T-helper 22 cell (primary cell): Measurements from ENCODE around the gene PXDN.
"Not testable (repeated sequence)": the region's sequence is repeated elsewhere in the genome, so short reads cannot be mapped to it uniquely, and the experiment has no call there.

ENCODE experiments used
- DNase-seq: peaks from one replicate; pipeline ENCODE4 v3.0.0-alpha.2; 2020; ENCODE audit warnings: low read depth

The PXDN gene

GRCh38 chr2:1774929-1775328 lies 30.6 kb upstream of the PXDN start:
- DNase-seq: no peak

- no peak for DNase-seq
Observed at GRCh38 chr2:1773883-1774282, 29.6 kb upstream of the PXDN start.

GRCh38 chr2:1772471-1773267 lies 28.4 kb upstream of the PXDN start:
- DNase-seq: no peak

GRCh38 chr2:1771626-1772280 lies 27.4 kb upstream of the PXDN start:
- no peak for DNase-seq

GRCh38 chr2:1770566-1771380 lies 26.5 kb upstream of the PXDN start:
- no peak for DNase-seq

GRCh38 chr2:1769703-1770422 lies 25.5 kb upstream of the PXDN start:
- no peak for DNase-seq

- no peak for DNase-seq
Observed at GRCh38 chr2:1767939-1768691, 23.8 kb upstream of the PXDN start.

- no peak for DNase-seq
Observed at GRCh38 chr2:1766851-1767811, 22.8 kb upstream of the PXDN start.

GRCh38 chr2:1766425-1766824 lies 22.1 kb upstream of the PXDN start:
- no peak for DNase-seq

- DNase-seq: not testable (repeated sequence)
Observed at GRCh38 chr2:1765201-1765600, 20.9 kb upstream of the PXDN start.

- DNase-seq: no peak
Observed at GRCh38 chr2:1759611-1759930, 15.3 kb upstream of the PXDN start.

GRCh38 chr2:1758774-1759610 lies 14.7 kb upstream of the PXDN start:
- no peak for DNase-seq

- DNase-seq: no peak
Observed at GRCh38 chr2:1758171-1758570, 13.9 kb upstream of the PXDN start.

GRCh38 chr2:1757567-1757966 lies 13.3 kb upstream of the PXDN start:
- no peak for DNase-seq

GRCh38 chr2:1757146-1757545 lies 12.8 kb upstream of the PXDN start:
- DNase-seq: not testable (repeated sequence)

- DNase-seq: no peak
Observed at GRCh38 chr2:1756456-1756855, 12.1 kb upstream of the PXDN start.

- no peak for DNase-seq
Observed at GRCh38 chr2:1755436-1756191, 11.3 kb upstream of the PXDN start.

GRCh38 chr2:1754461-1755170 lies 10.3 kb upstream of the PXDN start:
- DNase-seq: no peak
